PC-9 (cell line): ENCODE results near the gene ZNF766. TPM values are rescaled to one million over a fixed set of nuclear protein-coding genes. Genes with fewer than 3 reads are reported as not detected.

Experiments used
- BruUV-seq: library from RNA; stranded (reverse); fragments of 400-500 nt; replicated peaks from 2 replicates; lab custom pipeline; 2021; lab: Mats Ljungman, UMichigan
- CTCF ChIA-PET: fragments of 300-600 bp; sonication (Branson Sonifier 250); formaldehyde crosslinking; loops from one replicate; lab custom pipeline; 2022; ENCODE audit warnings: antibody characterized with exemption; lab: Charles Lee
- POLR2A ChIA-PET: fragments of 300-600 bp; sonication (Branson Sonifier 250); formaldehyde crosslinking; loops from one replicate; lab custom pipeline; 2022; ENCODE audit warnings: antibody characterized with exemption; ENCODE audit not compliant: unreplicated experiment; lab: Charles Lee
- DNase-seq, 2 experiments: peaks; one replicate each; pipeline versions ENCODE4 v3.0.0 to v3.0.0-alpha.2; 2015 to 2022; ENCODE audit warnings: mixed read lengths in 1 of 2
- H2AFZ ChIP-seq: fragments of 200-600 bp; sonication (generic); 2 replicates; pipeline ENCODE4 v1.8.1; 2017; ENCODE audit warnings: antibody characterized with exemption
- H3F3A ChIP-seq: fragments of 200-600 bp; sonication (generic); 2 replicates; pipeline ENCODE4 v1.8.1; 2017; ENCODE audit warnings: antibody characterized with exemption, mild to moderate bottlenecking, low read depth; ENCODE audit not compliant: insufficient read depth
- H3K27ac ChIP-seq: fragments of 200-600 bp; sonication (generic); 2 replicates; pipeline ENCODE4 v1.6.1; 2016; ENCODE audit warnings: mixed run types
- H3K27me3 ChIP-seq: fragments of 200-600 bp; sonication (generic); 2 replicates; pipeline ENCODE4 v1.6.1; 2016; ENCODE audit warnings: low read depth, mixed run types; ENCODE audit not compliant: insufficient read depth
- H3K36me3 ChIP-seq: fragments of 200-600 bp; sonication (generic); 2 replicates; pipeline ENCODE4 v1.6.1; 2016; ENCODE audit warnings: low read depth, mixed run types
- H3K4me1 ChIP-seq: fragments of 200-600 bp; sonication (generic); replicated peaks from 2 replicates; pipeline ENCODE4 v1.6.1; 2016; ENCODE audit warnings: mixed run types; ENCODE audit not compliant: insufficient read depth
- H3K4me2 ChIP-seq: fragments of 200-600 bp; sonication (generic); 2 replicates; pipeline ENCODE4 v1.6.1; 2017; ENCODE audit warnings: mixed run types
- H3K4me3 ChIP-seq: fragments of 200-600 bp; sonication (generic); 2 replicates; pipeline ENCODE4 v1.6.1; 2016; ENCODE audit warnings: mixed run types
- H3K79me2 ChIP-seq: fragments of 200-600 bp; sonication (generic); 2 replicates; pipeline ENCODE4 v1.6.1; 2017; ENCODE audit warnings: low read depth, mixed run types
- H3K9me2 ChIP-seq: fragments of 200-600 bp; sonication (generic); 2 replicates; pipeline ENCODE4 v1.8.1; 2017; ENCODE audit warnings: mild to moderate bottlenecking; ENCODE audit not compliant: insufficient read depth
- H3K9me3 ChIP-seq: fragments of 200-600 bp; sonication (generic); 2 replicates; pipeline ENCODE4 v1.8.1; 2016; ENCODE audit warnings: low read depth; ENCODE audit not compliant: insufficient read depth
- H4K20me1 ChIP-seq: fragments of 200-600 bp; sonication (generic); 2 replicates; pipeline ENCODE4 v1.8.1; 2017; ENCODE audit not compliant: insufficient read depth
- CTCF ChIP-seq: fragments of 200-600 bp; sonication (generic); conservative IDR thresholded peaks from 2 replicates; pipeline ENCODE4 v1.6.1; 2017; ENCODE audit warnings: mixed run types, antibody characterized with exemption, mild to moderate bottlenecking, moderate library complexity
- EZH2 ChIP-seq: fragments of 200-600 bp; sonication (generic); IDR thresholded peaks from 2 replicates; pipeline ENCODE4 v1.8.0; 2017; ENCODE audit warnings: antibody characterized with exemption, low read depth
- intact Hi-C: fragments of 100-400 bp; cut with micrococcal nuclease; formaldehyde crosslinking; loops from one replicate; pipeline ENCODE4 v1.10.0; 2022; ENCODE audit not compliant: unreplicated experiment
- total RNA-seq: library from RNA; stranded (reverse); gene quantifications from 2 replicates; pipeline ENCODE4 v1.2.3, GENCODE V29; 2021

The ZNF766 gene
- total RNA-seq, 1 experiment from 2014 or later: 18.3 TPM

GRCh38 chr19:52322429-52322828, 53.0 kb downstream of the ZNF766 start:
- Histone ChIP-seq H3K4me3 (peak overlapping the region; percentile 10; the same call in 1 of the 2 replicates), H3K9me2 (no peaks in the 10 kb centered on the region), H3K79me2 (no peaks in the 10 kb centered on the region), H3K4me2 (no peak overlapping the region), H3K36me3 (peaks cover 59% of the 10 kb centered on the region), H4K20me1 (no peaks in the 10 kb centered on the region), H2AFZ (no peak overlapping the region), H3K4me1 (no peaks in the 10 kb centered on the region), H3F3A (peaks cover 35% of the 10 kb centered on the region), H3K9me3 (peaks cover 96% of the 10 kb centered on the region), H3K27me3 (no peaks in the 10 kb centered on the region), H3K27ac (no peak overlapping the region)
- no peak for DNase-seq
- intact Hi-C loops: no loop called here
- CTCF ChIA-PET: no interaction called here
- no peak for TF ChIP-seq CTCF
- TF ChIP-seq EZH2: no peak
- POLR2A ChIA-PET: no interaction called here
- no TSS peak for BruUV-seq

- POLR2A ChIA-PET: no interaction called here
- CTCF ChIA-PET: no interaction called here
- intact Hi-C loops: no loop called here
- TF ChIP-seq EZH2: no peak
- TF ChIP-seq CTCF: no peak
- Histone ChIP-seq H2AFZ (no peak overlapping the region), H3K4me1 (no peaks in the 10 kb centered on the region), H3K27ac (no peak overlapping the region), H4K20me1 (no peaks in the 10 kb centered on the region), H3K9me2 (no peaks in the 10 kb centered on the region), H3K9me3 (peaks cover 59% of the 10 kb centered on the region), H3K4me3 (no peak overlapping the region), H3K4me2 (no peak overlapping the region), H3K79me2 (no peaks in the 10 kb centered on the region), H3F3A (no peaks in the 10 kb centered on the region), H3K36me3 (no peaks in the 10 kb centered on the region), H3K27me3 (no peaks in the 10 kb centered on the region)
- no peak for DNase-seq
- no TSS peak for BruUV-seq
Observed at GRCh38 chr19:52331757-52332156, 62.4 kb downstream of the ZNF766 start.

GRCh38 chr19:52335768-52336116, 66.4 kb downstream of the ZNF766 start:
- peak overlapping the region; percentile 68 for H3K4me2 ChIP-seq
- peak overlapping the region; percentile 88 for H2AFZ ChIP-seq
- H3K4me1 ChIP-seq: no peaks in the 10 kb centered on the region
- H3K9me2 ChIP-seq: no peaks in the 10 kb centered on the region
- POLR2A ChIA-PET: interaction anchor here (0.7 kb wide), 1 partner anchor 61 kb away, joined by 5 read pairs; no protein-coding TSS in a partner anchor
- CTCF ChIA-PET: no interaction called here
- no peak overlapping the region for H3K27ac ChIP-seq
- peak overlapping the region; percentile 63 for H3K4me3 ChIP-seq
- BruUV-seq: no TSS peak
- H3K36me3 ChIP-seq: no peaks in the 10 kb centered on the region
- peaks cover 38% of the 10 kb centered on the region for H3K9me3 ChIP-seq
- no peaks in the 10 kb centered on the region for H3F3A ChIP-seq
- intact Hi-C loops: no loop called here
- no peaks in the 10 kb centered on the region for H3K79me2 ChIP-seq
- no peak for DNase-seq
- H4K20me1 ChIP-seq: no peaks in the 10 kb centered on the region
- H3K27me3 ChIP-seq: no peaks in the 10 kb centered on the region
- TF ChIP-seq CTCF (no peak), EZH2 (no peak)
